Bronchial epithelial cell (primary cell): ENCODE measurements around the gene IFITM10. TPM values are rescaled to one million over a fixed set of nuclear protein-coding genes. Genes with fewer than 3 reads are reported as not detected.
"Not testable (repeated sequence)": the region's sequence is repeated elsewhere in the genome, so short reads cannot be mapped to it uniquely, and the experiment has no call there.

Source experiments
- DNase-seq: peaks from one replicate; pipeline ENCODE4 v3.0.0-alpha.2; 2010; ENCODE audit warnings: low read depth
- FAIRE-seq: peaks from 2 replicates; lab custom pipeline; 2011; peaks lifted over from hg19 to GRCh38; lab: Jason Lieb, UNC
- H3K27me3 ChIP-seq: 2 replicates; pipeline ENCODE4 v1.5.1; 2011; ENCODE audit warnings: low read length; ENCODE audit not compliant: control insufficient read depth, insufficient read depth
- H3K36me3 ChIP-seq: 2 replicates; pipeline ENCODE4 v1.5.1; 2011; ENCODE audit warnings: low read length; ENCODE audit not compliant: control insufficient read depth, insufficient read depth
- H3K4me3 ChIP-seq: 2 replicates; pipeline ENCODE4 v1.5.1; 2011; ENCODE audit warnings: mild to moderate bottlenecking, low read depth, low read length, control low read depth
- total RNA-seq: library from RNA; depleted of rRNA; stranded (reverse); fragments of >200 nt; gene quantifications from 2 replicates; pipeline ENCODE4 v1.2.1, GENCODE V29; 2014
- TF ChIP-seq, protein P1 (sequence below): IDR thresholded peaks from 2 replicates; pipeline ENCODE4 v1.5.1; 2011; ENCODE audit warnings: mild to moderate bottlenecking, moderate library complexity, low read length, control low read depth, inconsistent platforms; ENCODE audit not compliant: insufficient read depth, severe bottlenecking

IFITM10 gene
- total RNA-seq, 1 donor from 2014 or later: 1.3 TPM

DNA sequence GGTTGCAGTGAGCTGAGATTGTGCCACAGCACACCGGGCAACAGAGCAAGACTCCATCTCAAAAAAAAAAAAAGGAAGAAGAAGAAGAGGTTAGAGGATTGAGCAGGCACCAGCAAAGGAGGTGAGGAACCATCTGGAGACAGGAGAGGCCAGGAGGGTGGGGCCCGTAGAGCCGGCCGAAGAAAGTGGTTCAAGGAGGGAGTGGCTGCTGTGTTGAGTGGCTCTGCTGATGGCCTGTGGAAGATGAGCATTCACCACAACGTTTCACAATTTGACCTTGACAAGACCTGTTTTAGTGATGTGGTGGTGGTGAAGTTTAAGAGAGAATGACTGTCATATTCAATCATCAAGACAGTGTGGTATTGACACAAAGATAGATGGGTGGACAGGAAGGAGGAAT, 20.1 kb upstream of the IFITM10 start:
- FAIRE-seq (peak; percentile 86), DNase-seq (no peak)
- TF ChIP-seq, protein P1, sequence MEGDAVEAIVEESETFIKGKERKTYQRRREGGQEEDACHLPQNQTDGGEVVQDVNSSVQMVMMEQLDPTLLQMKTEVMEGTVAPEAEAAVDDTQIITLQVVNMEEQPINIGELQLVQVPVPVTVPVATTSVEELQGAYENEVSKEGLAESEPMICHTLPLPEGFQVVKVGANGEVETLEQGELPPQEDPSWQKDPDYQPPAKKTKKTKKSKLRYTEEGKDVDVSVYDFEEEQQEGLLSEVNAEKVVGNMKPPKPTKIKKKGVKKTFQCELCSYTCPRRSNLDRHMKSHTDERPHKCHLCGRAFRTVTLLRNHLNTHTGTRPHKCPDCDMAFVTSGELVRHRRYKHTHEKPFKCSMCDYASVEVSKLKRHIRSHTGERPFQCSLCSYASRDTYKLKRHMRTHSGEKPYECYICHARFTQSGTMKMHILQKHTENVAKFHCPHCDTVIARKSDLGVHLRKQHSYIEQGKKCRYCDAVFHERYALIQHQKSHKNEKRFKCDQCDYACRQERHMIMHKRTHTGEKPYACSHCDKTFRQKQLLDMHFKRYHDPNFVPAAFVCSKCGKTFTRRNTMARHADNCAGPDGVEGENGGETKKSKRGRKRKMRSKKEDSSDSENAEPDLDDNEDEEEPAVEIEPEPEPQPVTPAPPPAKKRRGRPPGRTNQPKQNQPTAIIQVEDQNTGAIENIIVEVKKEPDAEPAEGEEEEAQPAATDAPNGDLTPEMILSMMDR: no peak
- H3K36me3 ChIP-seq: no peaks in the 10 kb centered on the region
- no peak overlapping the region for H3K4me3 ChIP-seq
- H3K27me3 ChIP-seq: no peaks in the 10 kb centered on the region

DNA sequence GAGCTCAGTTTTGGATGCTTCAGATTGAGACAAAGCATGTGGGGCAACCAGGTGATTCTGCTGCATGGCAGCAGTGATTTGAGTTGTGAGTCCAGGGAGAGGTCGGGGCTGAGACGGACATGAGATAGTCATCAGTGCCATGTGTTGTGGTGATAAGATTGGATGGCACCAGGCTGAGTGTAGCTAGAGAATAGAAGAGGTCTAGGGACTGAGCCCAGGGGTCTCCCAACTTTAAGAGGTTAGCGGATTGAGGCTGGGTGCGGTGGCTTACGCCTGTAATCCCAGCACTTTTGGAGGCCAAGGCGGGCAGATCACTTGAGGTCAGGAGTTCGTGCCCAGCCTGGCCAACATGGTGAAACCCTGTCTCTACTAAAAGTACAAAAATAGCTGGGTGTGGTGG, 19.7 kb upstream of the IFITM10 start:
- TF ChIP-seq, protein P1: no peak
- H3K27me3 ChIP-seq: no peaks in the 10 kb centered on the region
- no peak for DNase-seq
- H3K4me3 ChIP-seq: no peak overlapping the region
- no peaks in the 10 kb centered on the region for H3K36me3 ChIP-seq
- FAIRE-seq: peak; percentile 52

DNA sequence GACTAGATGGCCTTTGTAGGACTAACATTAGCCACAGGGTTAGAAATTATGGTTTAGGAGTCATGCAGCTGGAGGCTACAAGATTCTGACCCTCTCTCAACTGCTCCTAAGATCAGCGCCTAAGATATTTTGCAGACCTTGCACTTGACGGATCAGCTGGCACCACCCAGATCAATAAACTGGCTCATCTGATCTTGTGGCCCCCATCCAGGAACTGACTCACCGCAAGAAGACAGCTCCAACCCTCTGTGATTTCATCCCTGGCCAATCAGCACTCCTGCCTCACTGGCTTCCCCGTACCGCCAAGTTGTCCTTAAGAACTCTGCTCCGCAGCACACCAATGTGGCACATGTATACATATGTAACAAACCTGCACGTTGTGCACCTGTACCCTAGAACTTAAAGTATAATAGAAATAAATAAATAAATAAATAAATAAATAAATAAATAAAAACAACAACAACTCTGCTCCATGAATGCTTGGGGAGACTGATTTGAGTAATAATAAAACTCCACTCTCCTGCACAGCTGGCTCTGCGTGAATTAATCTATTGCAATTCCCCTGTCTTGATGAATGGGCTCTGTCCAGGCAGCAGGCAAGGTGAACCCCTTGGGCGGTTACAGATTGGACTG, 19.0 kb upstream of the IFITM10 start:
- not testable (repeated sequence) for FAIRE-seq, H3K27me3 ChIP-seq, DNase-seq, H3K4me3 ChIP-seq, H3K36me3 ChIP-seq

DNA sequence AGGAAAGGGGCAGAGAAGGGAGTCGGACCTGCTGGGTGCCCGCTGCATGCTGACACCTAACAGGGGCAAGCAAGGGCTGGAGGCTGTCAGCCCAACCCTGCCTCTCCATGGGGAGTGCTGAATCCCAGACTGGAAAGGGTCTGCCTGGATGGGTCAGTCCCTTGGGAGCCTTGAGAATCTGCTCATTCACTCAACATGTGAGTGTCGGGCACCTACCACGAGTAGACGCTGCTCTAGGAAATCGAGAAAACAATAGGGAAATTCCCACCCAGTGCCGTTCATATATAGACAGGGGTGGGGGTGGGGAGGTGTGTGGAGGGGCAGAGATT, 17.7 kb upstream of the IFITM10 start:
- no peak for DNase-seq
- TF ChIP-seq, protein P1: no peak
- Histone ChIP-seq H3K36me3 (no peaks in the 10 kb centered on the region), H3K4me3 (no peak overlapping the region), H3K27me3 (no peaks in the 10 kb centered on the region)
- no peak for FAIRE-seq

DNA sequence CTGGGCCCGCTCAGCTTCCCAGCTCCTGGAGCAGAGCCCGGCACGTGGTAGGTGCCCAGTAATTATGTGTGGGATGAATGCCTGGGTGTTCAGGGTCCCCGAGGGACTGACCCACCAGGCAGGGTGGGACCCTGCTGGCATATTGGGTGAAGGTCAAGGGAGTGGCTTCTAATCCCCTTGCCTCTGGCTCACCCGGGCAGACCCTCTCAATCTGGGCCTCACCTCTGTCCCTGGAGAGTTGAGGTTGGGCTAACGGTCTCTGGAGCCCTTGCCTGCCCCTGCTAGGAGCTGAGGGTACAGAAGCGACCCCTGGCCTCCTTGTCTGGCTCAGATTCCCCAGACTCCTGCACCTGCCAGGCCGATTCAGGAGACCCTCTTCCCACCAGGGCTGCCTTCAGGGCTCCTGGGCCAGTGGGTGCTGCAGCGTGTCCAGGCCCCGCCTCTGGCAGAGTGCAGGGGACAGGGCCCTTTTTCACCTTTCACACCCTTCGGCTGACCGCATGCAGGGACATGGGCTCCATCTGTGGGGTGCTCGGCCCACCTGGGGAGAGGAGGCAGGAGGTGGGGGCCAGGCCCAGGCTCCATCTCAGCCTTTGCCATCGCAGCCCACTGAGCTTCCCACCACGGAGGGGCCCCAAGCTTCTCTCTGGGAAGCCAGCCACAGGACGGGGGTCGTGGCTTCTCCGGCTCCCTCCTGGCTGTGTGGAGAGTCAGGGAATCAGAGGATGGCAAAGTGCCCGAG, 17.2 kb upstream of the IFITM10 start:
- TF ChIP-seq, protein P1: no peak
- no peak for DNase-seq
- Histone ChIP-seq H3K27me3 (no peaks in the 10 kb centered on the region), H3K4me3 (no peak overlapping the region), H3K36me3 (no peaks in the 10 kb centered on the region)
- FAIRE-seq: no peak

DNA sequence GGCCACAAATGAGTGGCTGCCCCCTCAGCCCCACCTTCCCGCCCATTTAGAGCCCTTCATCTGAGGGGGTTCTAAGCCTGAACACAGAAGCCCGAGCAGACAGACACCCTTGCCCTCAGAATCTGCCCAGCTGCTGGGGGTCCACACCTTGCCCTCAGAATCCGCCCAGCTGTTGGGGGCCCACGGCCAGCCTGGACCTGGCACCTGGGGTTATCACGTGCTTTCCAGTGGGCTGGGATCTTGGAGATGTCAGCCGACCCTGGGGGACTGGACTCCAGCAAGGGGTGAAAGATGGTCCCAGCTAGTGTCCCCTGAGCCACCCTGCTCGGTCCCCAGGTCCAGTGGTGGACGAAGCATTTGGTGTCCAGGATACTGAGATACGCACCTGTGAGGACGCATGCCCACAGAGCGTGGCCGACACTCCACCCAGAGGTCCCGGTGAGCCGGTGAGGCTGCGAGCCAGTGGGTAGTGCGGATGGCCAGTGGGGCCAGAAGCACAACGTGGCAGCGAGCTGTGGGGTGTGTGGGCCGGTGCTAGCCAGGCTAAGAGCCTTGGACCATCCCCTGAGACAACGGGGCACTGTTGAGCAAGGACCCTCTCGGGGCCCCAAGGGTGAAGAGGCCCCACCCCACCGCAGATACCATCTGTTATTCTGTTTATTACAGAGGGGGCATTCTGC, 16.5 kb upstream of the IFITM10 start:
- H3K36me3 ChIP-seq: peaks cover 2% of the 10 kb centered on the region
- DNase-seq: no peak
- H3K27me3 ChIP-seq: no peaks in the 10 kb centered on the region
- no peak for FAIRE-seq
- TF ChIP-seq, protein P1: no peak
- no peak overlapping the region for H3K4me3 ChIP-seq
